HCT116 (cell line): Measurements from ENCODE around the gene POMT2. TPM values are rescaled to one million over a fixed set of nuclear protein-coding genes. Genes with fewer than 3 reads are reported as not detected.

ENCODE experiments used
- ATAC-seq: fragments of 200-7000 bp; cut with Tn5 transposase; 2 replicates; pipeline ENCODE4 v1.9.1; 2020; ENCODE audit warnings: mild to moderate bottlenecking, moderate library complexity
- Bru-seq: library from RNA; stranded (reverse); fragments of 400-500 nt; gene quantifications from one replicate; lab custom pipeline; 2021; lab: Mats Ljungman, UMichigan
- BruChase-seq, 2 experiments: library from RNA; stranded (reverse); fragments of 400-500 nt; gene quantifications; one replicate each; lab custom pipeline; 2021; lab: Mats Ljungman, UMichigan
- BruUV-seq: library from RNA; stranded (reverse); fragments of 400-500 nt; replicated peaks from 2 replicates; lab custom pipeline; 2021; lab: Mats Ljungman, UMichigan
- CTCF ChIA-PET: fragments of 300-600 bp; sonication (Branson Sonifier 250); formaldehyde crosslinking; loops from one replicate; lab custom pipeline; 2021; ENCODE audit warnings: antibody characterized with exemption; lab: Charles Lee
- POLR2A ChIA-PET: fragments of 300-600, 350-600 bp; sonication (Branson Sonifier 250); formaldehyde crosslinking; loops from one replicate; lab custom pipeline; 2021; ENCODE audit warnings: antibody characterized with exemption; lab: Charles Lee
- RAD21 ChIA-PET, 2 experiments: fragments of 300-600 bp; sonication (Branson Sonifier 250); formaldehyde crosslinking; loops; one replicate each; lab custom pipeline; 2023; ENCODE audit warnings: low total read pairs in 2 of 2; ENCODE audit not compliant: uncharacterized antibody in 2 of 2, unreplicated experiment in 2 of 2, low non-redundant PET in 1 of 2; lab: Charles Lee
- DNase-seq: peaks from one replicate; pipeline ENCODE4 v3.0.0-alpha.2; 2010; ENCODE audit warnings: low read depth, low spot score
- H2AFZ ChIP-seq: fragments of 200-600 bp; shearing (Covaris generic), sonication (generic); 2 replicates; pipeline ENCODE4 v1.6.1; 2017; ENCODE audit warnings: low read depth, mixed run types, mixed read lengths, antibody characterized with exemption, low read length; ENCODE audit not compliant: poor library complexity, severe bottlenecking
- H3K27ac ChIP-seq: 2 replicates; pipeline ENCODE4 v1.5.1; 2012; ENCODE audit warnings: low read depth, low read length
- H3K27me3 ChIP-seq: fragments of 200-600 bp; sonication (generic); 2 replicates; pipeline ENCODE4 v1.6.1; 2016; ENCODE audit warnings: mixed run types, low read length, mixed read lengths; ENCODE audit not compliant: insufficient read depth
- H3K36me3 ChIP-seq, 2 experiments: fragments of 200-500 bp in 1 of 2; fragments of 200-600 bp in 1 of 2; sonication (Bioruptor generic) in 1 of 2; sonication (generic) in 1 of 2; 2 replicates each; pipeline versions ENCODE4 v1.5.1 to v1.6.1; 2014 to 2016; ENCODE audit warnings: low read length in 2 of 2, inconsistent platforms in 1 of 2, mixed read lengths in 1 of 2, mixed run types in 1 of 2; ENCODE audit not compliant: insufficient read depth in 2 of 2, control insufficient read depth in 1 of 2
- H3K4me1 ChIP-seq, 2 experiments: fragments of 200-600 bp in 1 of 2; sonication (generic) in 1 of 2; 2 replicates each; pipeline versions ENCODE4 v1.5.1 to v1.6.1; 2012 to 2017; ENCODE audit warnings: low read length in 2 of 2, inconsistent platforms in 1 of 2, mild to moderate bottlenecking in 1 of 2, mixed read lengths in 1 of 2, mixed run types in 1 of 2, moderate library complexity in 1 of 2; ENCODE audit not compliant: insufficient read depth in 2 of 2, control insufficient read depth in 1 of 2
- H3K4me2 ChIP-seq: fragments of 200-600 bp; sonication (generic); 2 replicates; pipeline ENCODE4 v1.6.1; 2017; ENCODE audit warnings: mixed run types, low read length, mixed read lengths
- H3K4me3 ChIP-seq, 2 experiments: fragments of 200-600 bp in 1 of 2; sonication (generic) in 1 of 2; replicated peaks in 1 of 2; 2 replicates each; pipeline ENCODE4 v1.5.1; 2011 to 2016; ENCODE audit warnings: low read length in 2 of 2, control low read depth in 1 of 2, low read depth in 1 of 2, mild to moderate bottlenecking in 1 of 2, mixed read lengths in 1 of 2, mixed run types in 1 of 2
- H3K79me2 ChIP-seq: fragments of 200-600 bp; sonication (generic); 2 replicates; pipeline ENCODE4 v1.6.1; 2017; ENCODE audit warnings: mild to moderate bottlenecking, mixed run types, low read length, moderate library complexity, mixed read lengths; ENCODE audit not compliant: insufficient read depth
- H3K9ac ChIP-seq: fragments of 200-600 bp; sonication (generic); 2 replicates; pipeline ENCODE4 v1.6.1; 2016; ENCODE audit warnings: low read length, mixed read lengths
- H3K9me2 ChIP-seq: fragments of 200-600 bp; sonication (generic), shearing (Covaris generic); 2 replicates; pipeline ENCODE4 v1.6.1; 2017; ENCODE audit warnings: mixed run types, mild to moderate bottlenecking, moderate library complexity; ENCODE audit not compliant: insufficient read depth
- H3K9me3 ChIP-seq, 2 experiments: fragments of 200-500 bp in 1 of 2; fragments of 200-600 bp in 1 of 2; sonication (Bioruptor generic) in 1 of 2; sonication (generic) in 1 of 2; 2 replicates each; pipeline ENCODE4 v1.6.1; 2014 to 2017; ENCODE audit warnings: low read length in 2 of 2, mixed read lengths in 2 of 2, inconsistent platforms in 1 of 2, low read depth in 1 of 2, mild to moderate bottlenecking in 1 of 2, mixed run types in 1 of 2, moderate library complexity in 1 of 2; ENCODE audit not compliant: control insufficient read depth in 1 of 2, insufficient read depth in 1 of 2
- H4K20me1 ChIP-seq: fragments of 200-600 bp; sonication (generic), shearing (Covaris generic); 2 replicates; pipeline ENCODE4 v1.6.1; 2017; ENCODE audit warnings: mixed run types, mild to moderate bottlenecking, moderate library complexity; ENCODE audit not compliant: insufficient read depth
- EGR1 ChIP-seq: IDR thresholded peaks from 2 replicates; pipeline ENCODE4 v1.6.1; 2012; ENCODE audit warnings: low read depth
- FOSL1 ChIP-seq: IDR thresholded peaks from 2 replicates; pipeline ENCODE4 v1.6.1; 2012; ENCODE audit warnings: low read depth
- JUND ChIP-seq: IDR thresholded peaks from 2 replicates; pipeline ENCODE4 v1.6.1; 2012
- POLR2A ChIP-seq: IDR thresholded peaks from 2 replicates; pipeline ENCODE4 v1.7.0; 2011; ENCODE audit warnings: borderline replicate concordance; ENCODE audit not compliant: insufficient read depth, insufficient read length; ENCODE audit errors: extremely low read depth
- POLR2AphosphoS5 ChIP-seq: IDR thresholded peaks from 2 replicates; pipeline ENCODE4 v1.6.1; 2011; ENCODE audit warnings: mild to moderate bottlenecking, low read depth, low read length, moderate library complexity
- SIN3A ChIP-seq: IDR thresholded peaks from 2 replicates; pipeline ENCODE4 v1.6.1; 2012; ENCODE audit warnings: low read depth
- SP1 ChIP-seq: IDR thresholded peaks from 2 replicates; pipeline ENCODE4 v1.6.1; 2012; ENCODE audit warnings: low read depth
- ZFX ChIP-seq: fragments of 450-650 bp; IDR thresholded peaks from 2 replicates; pipeline ENCODE4 v1.6.1; 2017
- intact Hi-C: fragments of 100-400 bp; cut with micrococcal nuclease; formaldehyde crosslinking; loops from 2 replicates; pipeline ENCODE4 v1.10.0; 2022
- long read RNA-seq: library from polyadenylated mRNA; unstranded; transcript quantifications from one replicate; pipeline ENCODE4 v2.0.0, GENCODE V29; 2021; ENCODE audit not compliant: unreplicated experiment
- polyA plus RNA-seq: library from polyadenylated mRNA; unstranded; fragments of >200 nt; gene quantifications from 2 replicates; pipeline ENCODE4 v1.2.1, GENCODE V29; 2012; ENCODE audit warnings: missing spikeins
- total RNA-seq: library from RNA; stranded (reverse); gene quantifications from one replicate; pipeline ENCODE4 v1.2.1, GENCODE V29; 2021; ENCODE audit not compliant: unreplicated experiment
- TF ChIP-seq, protein P1 (sequence below), 3 experiments: fragments of 200-600 bp in 1 of 3; sonication (generic) in 1 of 3; IDR thresholded peaks in 2 of 3; conservative IDR thresholded peaks in 1 of 3; 2 replicates each; pipeline ENCODE4 v1.5.1; 2012 to 2017; ENCODE audit warnings: low read depth in 2 of 3, low read length in 2 of 3, antibody characterized with exemption in 1 of 3, borderline replicate concordance in 1 of 3, control low read depth in 1 of 3, mild to moderate bottlenecking in 1 of 3, mixed read lengths in 1 of 3, mixed run types in 1 of 3, moderate library complexity in 1 of 3; ENCODE audit not compliant: insufficient read depth in 1 of 3
- TF ChIP-seq, protein P2 (sequence below): IDR thresholded peaks from 2 replicates; pipeline ENCODE4 v1.6.1; 2012; ENCODE audit warnings: low read depth
- TF ChIP-seq, protein P3 (sequence below): IDR thresholded peaks from 2 replicates; pipeline ENCODE4 v1.6.1; 2012

The POMT2 gene, protein sequence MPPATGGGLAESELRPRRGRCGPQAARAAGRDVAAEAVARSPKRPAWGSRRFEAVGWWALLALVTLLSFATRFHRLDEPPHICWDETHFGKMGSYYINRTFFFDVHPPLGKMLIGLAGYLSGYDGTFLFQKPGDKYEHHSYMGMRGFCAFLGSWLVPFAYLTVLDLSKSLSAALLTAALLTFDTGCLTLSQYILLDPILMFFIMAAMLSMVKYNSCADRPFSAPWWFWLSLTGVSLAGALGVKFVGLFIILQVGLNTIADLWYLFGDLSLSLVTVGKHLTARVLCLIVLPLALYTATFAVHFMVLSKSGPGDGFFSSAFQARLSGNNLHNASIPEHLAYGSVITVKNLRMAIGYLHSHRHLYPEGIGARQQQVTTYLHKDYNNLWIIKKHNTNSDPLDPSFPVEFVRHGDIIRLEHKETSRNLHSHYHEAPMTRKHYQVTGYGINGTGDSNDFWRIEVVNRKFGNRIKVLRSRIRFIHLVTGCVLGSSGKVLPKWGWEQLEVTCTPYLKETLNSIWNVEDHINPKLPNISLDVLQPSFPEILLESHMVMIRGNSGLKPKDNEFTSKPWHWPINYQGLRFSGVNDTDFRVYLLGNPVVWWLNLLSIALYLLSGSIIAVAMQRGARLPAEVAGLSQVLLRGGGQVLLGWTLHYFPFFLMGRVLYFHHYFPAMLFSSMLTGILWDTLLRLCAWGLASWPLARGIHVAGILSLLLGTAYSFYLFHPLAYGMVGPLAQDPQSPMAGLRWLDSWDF
- total RNA-seq (30.2 TPM), Bru-seq, nascent RNA (percentile 57 among the genes with signal in this experiment), BruChase-seq, experiment 1, labeled RNA remaining after a 6-hour chase (percentile 64 among the genes with signal in this experiment), BruChase-seq, experiment 2, labeled RNA remaining after a 2-hour chase (percentile 68 among the genes with signal in this experiment)
- polyA plus RNA-seq: 12.0 and 17.0 TPM in 2 replicates
- long read RNA-seq, full-length matches to known transcripts: 8 of 34 reads
- long read RNA-seq, partial matches to known transcripts: 3 of 34 reads
- long read RNA-seq, other reads (novel, unspliced or antisense): 23 of 34 reads

DNA sequence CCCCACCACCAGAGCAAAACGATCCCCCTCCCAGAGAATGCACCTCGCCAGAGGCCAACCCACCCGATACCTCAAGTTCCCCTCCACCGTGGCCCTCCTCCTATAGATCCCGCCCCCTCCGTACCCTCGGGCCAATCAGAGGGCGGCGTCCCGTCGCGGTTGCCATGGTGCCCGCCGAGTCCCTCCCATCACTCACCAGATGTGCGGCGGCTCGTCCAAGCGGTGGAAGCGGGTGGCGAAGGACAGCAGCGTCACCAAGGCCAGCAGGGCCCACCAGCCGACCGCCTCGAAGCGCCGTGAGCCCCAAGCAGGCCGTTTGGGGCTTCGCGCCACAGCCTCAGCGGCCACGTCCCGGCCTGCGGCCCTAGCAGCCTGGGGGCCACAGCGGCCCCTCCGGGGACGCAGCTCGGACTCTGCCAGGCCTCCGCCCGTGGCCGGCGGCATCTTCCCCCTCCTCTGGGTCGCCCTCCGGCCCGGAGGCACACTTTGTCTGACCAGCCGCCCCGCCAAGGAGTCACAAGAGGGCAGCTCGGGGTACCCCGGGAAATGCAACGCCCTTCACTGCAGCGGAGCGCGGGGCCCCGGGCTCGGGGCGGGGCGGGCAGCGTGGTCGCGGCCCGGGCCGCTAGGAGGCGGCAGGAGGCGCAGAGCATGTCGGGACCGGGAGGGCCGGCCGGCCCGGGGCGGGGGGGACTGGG is at the start of gene POMT2:
Gene POMT2, minus strand, starts transcription at position 646 of the 698 bp plus-strand sequence. Its CDS starts 202 bp downstream, at position 444.
- Histone ChIP-seq H3K4me1 (peaks cover 8 to 25% of the 10 kb centered on the region in 2 experiments; a peak in 3 of 4 replicates), H3K27ac (peak within 1 kb of the TSS; percentile 94), H3K36me3 (no peaks in the 10 kb centered on the region), H3K79me2 (peaks cover 18% of the 10 kb centered on the region), H4K20me1 (no peaks in the 10 kb centered on the region)
- RAD21 ChIA-PET: interaction anchor here in 1 of 2 experiments (0.7 kb wide), 2 partner anchors 444 to 447 kb away, joined by 6 to 9 read pairs; no protein-coding TSS in a partner anchor
- TF ChIP-seq JUND (no peak), EGR1 (peak; percentile 16; the same call in 1 of the 2 replicates), SP1 (0 out of 2 replicates have a peak, but pooled peaks have one; percentile 31), POLR2AphosphoS5 (peak; percentile 47), SIN3A (peak; percentile 73; the same call in 1 of the 2 replicates), FOSL1 (no peak), POLR2A (peak; percentile 50), ZFX (peak; percentile 97)
- TF ChIP-seq, protein P1, sequence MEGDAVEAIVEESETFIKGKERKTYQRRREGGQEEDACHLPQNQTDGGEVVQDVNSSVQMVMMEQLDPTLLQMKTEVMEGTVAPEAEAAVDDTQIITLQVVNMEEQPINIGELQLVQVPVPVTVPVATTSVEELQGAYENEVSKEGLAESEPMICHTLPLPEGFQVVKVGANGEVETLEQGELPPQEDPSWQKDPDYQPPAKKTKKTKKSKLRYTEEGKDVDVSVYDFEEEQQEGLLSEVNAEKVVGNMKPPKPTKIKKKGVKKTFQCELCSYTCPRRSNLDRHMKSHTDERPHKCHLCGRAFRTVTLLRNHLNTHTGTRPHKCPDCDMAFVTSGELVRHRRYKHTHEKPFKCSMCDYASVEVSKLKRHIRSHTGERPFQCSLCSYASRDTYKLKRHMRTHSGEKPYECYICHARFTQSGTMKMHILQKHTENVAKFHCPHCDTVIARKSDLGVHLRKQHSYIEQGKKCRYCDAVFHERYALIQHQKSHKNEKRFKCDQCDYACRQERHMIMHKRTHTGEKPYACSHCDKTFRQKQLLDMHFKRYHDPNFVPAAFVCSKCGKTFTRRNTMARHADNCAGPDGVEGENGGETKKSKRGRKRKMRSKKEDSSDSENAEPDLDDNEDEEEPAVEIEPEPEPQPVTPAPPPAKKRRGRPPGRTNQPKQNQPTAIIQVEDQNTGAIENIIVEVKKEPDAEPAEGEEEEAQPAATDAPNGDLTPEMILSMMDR (IDR thresholded peaks at IDR 0.05 in 2 of 3, conservative IDR thresholded peaks at IDR 0.05 in 1 of 3; ENCODE audit: borderline replicate concordance in 1 of 3, insufficient read depth in 1 of 3, low read depth in 2 of 3, low read length in 2 of 3): peak in 2 of 3 experiments; percentile 27 to 35; a peak in 4 of 6 replicates
- TF ChIP-seq, protein P2, sequence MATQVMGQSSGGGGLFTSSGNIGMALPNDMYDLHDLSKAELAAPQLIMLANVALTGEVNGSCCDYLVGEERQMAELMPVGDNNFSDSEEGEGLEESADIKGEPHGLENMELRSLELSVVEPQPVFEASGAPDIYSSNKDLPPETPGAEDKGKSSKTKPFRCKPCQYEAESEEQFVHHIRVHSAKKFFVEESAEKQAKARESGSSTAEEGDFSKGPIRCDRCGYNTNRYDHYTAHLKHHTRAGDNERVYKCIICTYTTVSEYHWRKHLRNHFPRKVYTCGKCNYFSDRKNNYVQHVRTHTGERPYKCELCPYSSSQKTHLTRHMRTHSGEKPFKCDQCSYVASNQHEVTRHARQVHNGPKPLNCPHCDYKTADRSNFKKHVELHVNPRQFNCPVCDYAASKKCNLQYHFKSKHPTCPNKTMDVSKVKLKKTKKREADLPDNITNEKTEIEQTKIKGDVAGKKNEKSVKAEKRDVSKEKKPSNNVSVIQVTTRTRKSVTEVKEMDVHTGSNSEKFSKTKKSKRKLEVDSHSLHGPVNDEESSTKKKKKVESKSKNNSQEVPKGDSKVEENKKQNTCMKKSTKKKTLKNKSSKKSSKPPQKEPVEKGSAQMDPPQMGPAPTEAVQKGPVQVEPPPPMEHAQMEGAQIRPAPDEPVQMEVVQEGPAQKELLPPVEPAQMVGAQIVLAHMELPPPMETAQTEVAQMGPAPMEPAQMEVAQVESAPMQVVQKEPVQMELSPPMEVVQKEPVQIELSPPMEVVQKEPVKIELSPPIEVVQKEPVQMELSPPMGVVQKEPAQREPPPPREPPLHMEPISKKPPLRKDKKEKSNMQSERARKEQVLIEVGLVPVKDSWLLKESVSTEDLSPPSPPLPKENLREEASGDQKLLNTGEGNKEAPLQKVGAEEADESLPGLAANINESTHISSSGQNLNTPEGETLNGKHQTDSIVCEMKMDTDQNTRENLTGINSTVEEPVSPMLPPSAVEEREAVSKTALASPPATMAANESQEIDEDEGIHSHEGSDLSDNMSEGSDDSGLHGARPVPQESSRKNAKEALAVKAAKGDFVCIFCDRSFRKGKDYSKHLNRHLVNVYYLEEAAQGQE: no peak
- TF ChIP-seq, protein P3, sequence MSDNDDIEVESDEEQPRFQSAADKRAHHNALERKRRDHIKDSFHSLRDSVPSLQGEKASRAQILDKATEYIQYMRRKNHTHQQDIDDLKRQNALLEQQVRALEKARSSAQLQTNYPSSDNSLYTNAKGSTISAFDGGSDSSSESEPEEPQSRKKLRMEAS: peak; percentile 82
- TF ChIP-seq, all 23 proteins: peak for 8
- H3K27me3 ChIP-seq: no peaks in the 10 kb centered on the region
- ATAC-seq (peak; percentile 71), DNase-seq (peak; percentile 78)
- intact Hi-C loops: loop anchor here (5.0 kb wide), 1 partner anchor 137 kb away; the partner anchor contains the start of genes AHSA1 and VIPAS39
- BruUV-seq: no TSS peak
- ChIA-PET CTCF (interaction anchor here (0.9 to 2.1 kb wide), 7 partner anchors 10 to 169 kb away, joined by 3 to 20 read pairs (median 5); partner anchors contain the start of genes SAMD15, TMED8 and TMEM63C), POLR2A (interaction anchor here (1.1 to 1.5 kb wide), 4 partner anchors 15 to 139 kb away, joined by 3 to 6 read pairs (median 4); partner anchors contain the start of genes TMEM63C and VIPAS39)
- H2AFZ ChIP-seq: peak within 1 kb of the TSS; percentile 66
- peak within 1 kb of the TSS; percentile 86 for H3K4me2 ChIP-seq
- H3K4me3 ChIP-seq: peak within 1 kb of the TSS; percentile 72
- peak within 1 kb of the TSS; percentile 84 for H3K9ac ChIP-seq
- no peaks in the 10 kb centered on the region for H3K9me3 ChIP-seq
- no peaks in the 10 kb centered on the region for H3K9me2 ChIP-seq
